Cardiac septum (tissue), 1 donor: Measurements from ENCODE around the gene SPATA20. TPM values are rescaled to one million over a fixed set of nuclear protein-coding genes. Genes with fewer than 3 reads are reported as not detected.

ENCODE experiments used
- DNase-seq: peaks from one replicate; pipeline ENCODE4 v3.0.0-alpha.2; 2020; ENCODE audit warnings: low spot score
- intact Hi-C: fragments of 100-400 bp; cut with DNase I; formaldehyde crosslinking; loops from one replicate; pipeline ENCODE4 v1.14.0; 2022
- total RNA-seq: library from RNA; stranded (reverse); fragmentation: NEBNext Ultra II Directional; extraction: Animal tissue kit (Norgen Biotek cat#: 25700); gene quantifications from one replicate; pipeline ENCODE4 v1.2.1, GENCODE V29; 2021
- donor health status: DM: no; HTN: no; CAD: no.

Gene SPATA20
- total RNA-seq, 1 donor from 2014 or later, result 51.9 TPM

DNA sequence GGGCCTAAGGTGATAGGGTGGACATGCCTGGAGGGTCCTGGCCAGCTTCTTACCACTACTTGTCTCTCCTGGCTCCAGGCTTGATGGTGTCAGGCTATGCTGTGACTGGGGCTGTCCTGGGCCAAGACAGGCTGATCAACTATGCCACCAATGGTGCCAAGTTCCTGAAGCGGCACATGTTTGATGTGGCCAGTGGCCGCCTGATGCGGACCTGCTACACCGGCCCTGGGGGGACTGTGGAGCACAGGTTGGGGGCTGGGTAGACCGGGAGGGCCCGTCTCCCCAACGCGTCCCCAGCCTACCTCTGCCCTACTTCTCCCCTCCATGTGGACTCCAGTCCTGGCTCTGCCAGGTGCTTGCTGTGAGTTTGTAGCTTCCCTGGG lies 4.5 kb downstream of the SPATA20 start:
- intact Hi-C loops, result loop anchor here (2.0 kb wide), 1 partner anchor 75 kb away; no protein-coding TSS in a partner anchor
- DNase-seq, result no peak

DNA sequence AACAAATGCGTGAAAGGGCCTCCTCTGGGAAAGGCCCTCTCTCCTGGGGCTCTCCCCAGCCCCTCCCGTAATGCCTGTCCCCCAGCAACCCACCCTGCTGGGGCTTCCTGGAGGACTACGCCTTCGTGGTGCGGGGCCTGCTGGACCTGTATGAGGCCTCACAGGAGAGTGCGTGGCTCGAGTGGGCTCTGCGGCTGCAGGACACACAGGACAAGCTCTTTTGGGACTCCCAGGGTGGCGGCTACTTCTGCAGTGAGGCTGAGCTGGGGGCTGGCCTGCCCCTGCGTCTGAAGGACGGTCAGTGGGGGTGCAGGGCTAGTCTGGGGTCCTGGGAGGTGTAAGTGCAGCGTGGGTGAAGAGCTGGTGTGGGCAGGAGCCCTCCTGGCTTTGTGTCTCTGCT lies 4.9 kb downstream of the SPATA20 start:
- intact Hi-C loops, result loop anchor here (2.0 kb wide), 2 partner anchors 75 to 127 kb away; no protein-coding TSS in a partner anchor
- DNase-seq, result no peak

GRCh38 chr17:50554201-50554600 lies 7.2 kb downstream of the SPATA20 start:
- intact Hi-C loops, result no loop called here
- DNase-seq, result no peak

DNA sequence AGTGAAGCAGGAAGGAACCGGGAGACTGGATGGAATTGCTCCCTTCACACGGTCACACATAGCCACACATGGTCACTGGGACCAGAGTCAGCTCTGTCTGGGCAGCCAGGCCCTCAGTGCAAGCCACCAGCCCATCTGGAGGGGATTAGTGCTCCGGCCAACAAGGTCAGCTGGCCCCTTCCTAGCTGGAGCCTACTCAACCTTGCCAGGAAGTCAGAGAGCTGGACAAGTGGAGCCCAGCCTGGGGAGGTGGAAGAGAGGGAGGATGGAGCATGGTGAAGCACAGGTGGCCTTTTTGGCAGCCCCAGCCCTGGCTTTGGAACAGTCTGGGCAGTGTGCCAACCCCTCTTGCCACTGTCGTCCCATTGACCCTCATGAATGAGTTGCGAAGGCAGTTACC lies 9.8 kb downstream of the SPATA20 start:
- DNase-seq, result no peak
- intact Hi-C loops, result no loop called here

GRCh38 chr17:50557630-50558029 lies 10.7 kb downstream of the SPATA20 start:
- intact Hi-C loops, result no loop called here
- no peak for DNase-seq

DNA sequence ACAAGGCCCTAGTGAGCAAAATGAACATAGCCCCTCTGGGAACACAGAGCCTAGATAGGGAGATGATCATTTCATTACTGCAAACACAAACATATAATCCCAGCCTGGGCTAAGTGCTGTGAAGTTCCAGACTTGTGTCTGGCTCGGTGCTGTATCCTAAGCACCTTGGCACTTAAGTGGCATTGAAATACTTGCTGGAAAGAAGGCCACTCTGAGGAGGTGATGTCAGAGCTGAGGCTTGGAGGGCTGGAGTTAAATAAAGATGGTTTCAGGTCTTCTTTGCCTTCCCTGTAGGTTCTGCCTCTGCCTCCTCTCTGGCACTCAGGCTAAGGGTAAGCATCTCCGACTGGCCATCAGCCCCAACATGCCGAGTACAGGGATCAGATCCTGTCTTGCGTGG lies 11.1 kb downstream of the SPATA20 start:
- no peak for DNase-seq
- intact Hi-C loops, result no loop called here

- intact Hi-C loops, result no loop called here
- DNase-seq, result no peak
These were observed 11.6 kb downstream of the SPATA20 start for GRCh38 chr17:50558581-50558940.

DNA sequence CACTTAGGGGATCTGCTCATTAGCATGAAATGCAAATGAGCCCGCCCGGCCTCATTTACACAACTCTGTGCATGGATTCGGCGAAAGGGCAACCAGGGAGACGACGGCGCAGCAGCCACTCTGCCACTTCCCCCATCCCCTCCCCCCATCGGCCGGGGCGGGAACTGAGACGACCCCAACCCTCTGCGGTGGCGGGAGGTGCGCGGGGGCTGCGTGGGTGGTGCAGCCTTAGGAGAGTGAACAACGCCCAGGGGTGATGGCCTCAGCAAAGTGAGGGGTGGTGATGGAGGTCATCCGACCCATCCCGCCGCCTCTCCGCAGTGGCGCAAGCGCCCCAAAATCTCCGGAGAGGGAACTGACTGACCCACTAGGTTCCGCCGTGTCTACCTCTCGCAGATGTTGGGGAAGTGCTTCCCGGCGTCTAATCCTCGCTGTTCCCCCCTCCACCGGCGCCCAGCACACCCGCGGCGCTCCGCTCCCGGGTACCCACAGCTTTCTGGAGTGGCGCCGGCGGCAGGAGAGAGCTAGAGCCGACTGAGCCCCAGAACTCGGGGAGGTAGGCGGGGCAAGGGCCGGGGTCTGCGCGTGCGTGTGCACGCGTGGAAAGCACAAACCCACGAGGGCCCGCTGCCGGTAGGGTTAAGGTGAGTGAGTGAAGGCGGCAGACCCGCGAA lies 12.1 kb downstream of the SPATA20 start:
- no peak for DNase-seq
- intact Hi-C loops, result no loop called here

DNA sequence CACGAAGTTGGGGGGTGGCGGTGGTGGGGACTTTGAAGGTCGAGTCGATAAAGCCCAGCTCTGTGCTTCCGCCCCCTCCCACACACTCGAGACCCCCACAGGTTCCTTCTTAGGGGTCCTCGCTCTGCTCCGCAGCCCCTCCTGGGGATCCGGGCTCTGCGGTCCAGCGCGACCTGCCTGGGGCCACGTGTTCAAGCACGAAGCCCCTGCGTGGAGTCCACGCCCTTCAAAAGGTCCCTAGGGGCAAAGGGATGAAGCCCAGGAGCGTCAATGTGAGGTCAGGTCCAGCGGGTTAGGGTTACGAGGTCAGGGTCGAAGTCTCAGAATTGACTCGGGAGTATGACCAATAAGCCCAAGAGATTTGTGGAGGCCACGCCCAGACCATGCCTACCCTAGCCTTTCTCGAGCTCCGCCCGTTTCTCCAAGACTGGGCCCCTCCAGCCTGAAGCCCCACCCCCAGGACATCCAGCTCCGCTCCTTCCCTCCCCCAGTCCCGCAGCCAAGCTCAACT lies 12.8 kb downstream of the SPATA20 start:
- DNase-seq, result no peak
- intact Hi-C loops, result no loop called here

- intact Hi-C loops, result no loop called here
These were observed 13.3 kb downstream of the SPATA20 start, which contains the start of gene CACNA1G for GRCh38 chr17:50560185-50560824. Gene CACNA1G, plus strand, starts transcription at chr17:50560715. Its CDS starts 745 bp downstream, at chr17:50561460.

GRCh38 chr17:50560931-50561745 lies 14.2 kb downstream of the SPATA20 start:
- DNase-seq, result no peak
- intact Hi-C loops, result no loop called here

More at GRCh38 chr17:50560185-50560824, 13.3 kb downstream of the SPATA20 start, which contains the start of gene CACNA1G:
- peak; percentile 92 for DNase-seq

DNA sequence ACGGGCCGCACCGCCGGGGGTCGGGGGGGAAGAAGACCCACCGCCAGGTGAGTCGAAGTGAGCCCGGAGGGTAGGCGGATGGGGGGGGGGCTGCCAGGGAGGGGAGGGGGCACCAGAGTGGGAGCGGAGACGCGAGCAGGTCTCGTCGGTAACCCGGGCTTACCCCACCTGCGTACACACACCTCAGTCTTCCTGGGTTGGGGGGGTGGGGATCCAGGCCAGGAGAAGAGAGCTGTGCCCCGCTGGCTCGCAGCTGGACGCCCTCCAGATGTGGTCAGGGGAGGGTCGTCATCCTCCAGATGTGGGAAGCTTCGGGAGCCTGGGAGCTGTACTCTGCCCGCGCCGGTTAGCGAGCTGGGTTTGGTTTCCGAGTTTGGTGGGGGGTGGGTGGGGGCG lies 14.8 kb downstream of the SPATA20 start:
- intact Hi-C loops, result no loop called here
- DNase-seq, result no peak

DNA sequence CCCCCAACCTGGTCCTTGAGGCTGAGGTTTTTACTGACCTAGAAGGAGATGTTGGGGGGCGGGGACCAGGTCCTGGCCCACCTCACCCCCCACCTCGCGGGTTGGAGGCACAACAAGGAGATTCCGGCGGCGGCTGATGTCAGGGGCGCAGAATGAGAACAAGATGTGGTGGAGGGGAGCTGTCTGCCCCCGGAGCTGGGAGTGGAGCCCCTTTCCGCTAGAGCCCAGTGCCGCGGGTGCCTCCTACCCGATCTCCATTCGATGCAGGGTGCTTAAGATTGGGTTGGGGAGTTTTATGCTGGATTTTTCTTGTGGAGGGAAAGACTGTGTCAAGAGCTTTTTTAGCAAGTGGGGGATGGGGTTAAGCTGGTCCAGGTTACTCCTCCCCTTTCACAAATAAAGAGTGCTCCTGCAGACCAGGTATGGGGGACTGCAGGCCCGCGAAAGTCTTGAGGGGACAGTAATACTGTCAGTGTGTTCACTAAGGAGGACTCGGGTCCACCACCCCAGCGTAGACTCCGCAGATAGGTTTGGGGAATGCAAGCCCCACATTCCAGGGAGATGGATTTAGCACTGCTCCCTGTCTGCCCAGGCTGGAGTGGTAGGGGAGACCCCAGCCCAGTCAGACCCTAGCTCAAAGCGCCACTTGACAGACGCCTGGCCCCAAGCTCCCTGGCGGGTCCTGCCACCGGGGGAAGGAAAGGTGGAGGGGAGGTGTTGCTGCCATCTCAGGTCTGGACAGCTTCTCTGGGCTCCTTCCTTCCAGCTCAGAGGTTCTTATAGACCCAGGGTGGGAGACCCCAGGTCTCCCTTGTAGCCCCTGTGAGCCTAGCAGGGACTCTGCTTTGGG lies 15.5 kb downstream of the SPATA20 start:
- no peak for DNase-seq
- intact Hi-C loops, result no loop called here

- no peak for DNase-seq
- intact Hi-C loops, result no loop called here
These were observed 16.1 kb downstream of the SPATA20 start for GRCh38 chr17:50563092-50563511.

DNA sequence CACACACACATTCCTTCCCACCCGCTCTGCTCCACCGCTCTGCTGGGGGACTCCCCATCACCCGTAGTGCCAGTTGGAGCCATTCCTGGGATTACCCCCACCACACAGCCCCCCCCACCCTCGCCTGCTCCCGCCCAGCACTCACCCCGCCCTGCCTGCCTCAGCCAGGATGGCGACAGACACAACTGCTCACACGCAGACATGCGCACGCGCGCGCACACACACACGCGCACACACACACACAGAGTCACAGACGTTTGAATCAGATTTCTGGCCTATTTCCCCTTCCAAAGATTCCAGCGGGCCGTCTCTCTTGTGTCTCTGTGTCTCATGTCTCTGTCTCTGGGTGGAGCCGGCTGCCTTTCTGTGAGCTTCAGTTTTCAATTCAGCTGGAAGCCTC lies 17.9 kb downstream of the SPATA20 start:
- intact Hi-C loops, result no loop called here
- DNase-seq, result no peak

DNA sequence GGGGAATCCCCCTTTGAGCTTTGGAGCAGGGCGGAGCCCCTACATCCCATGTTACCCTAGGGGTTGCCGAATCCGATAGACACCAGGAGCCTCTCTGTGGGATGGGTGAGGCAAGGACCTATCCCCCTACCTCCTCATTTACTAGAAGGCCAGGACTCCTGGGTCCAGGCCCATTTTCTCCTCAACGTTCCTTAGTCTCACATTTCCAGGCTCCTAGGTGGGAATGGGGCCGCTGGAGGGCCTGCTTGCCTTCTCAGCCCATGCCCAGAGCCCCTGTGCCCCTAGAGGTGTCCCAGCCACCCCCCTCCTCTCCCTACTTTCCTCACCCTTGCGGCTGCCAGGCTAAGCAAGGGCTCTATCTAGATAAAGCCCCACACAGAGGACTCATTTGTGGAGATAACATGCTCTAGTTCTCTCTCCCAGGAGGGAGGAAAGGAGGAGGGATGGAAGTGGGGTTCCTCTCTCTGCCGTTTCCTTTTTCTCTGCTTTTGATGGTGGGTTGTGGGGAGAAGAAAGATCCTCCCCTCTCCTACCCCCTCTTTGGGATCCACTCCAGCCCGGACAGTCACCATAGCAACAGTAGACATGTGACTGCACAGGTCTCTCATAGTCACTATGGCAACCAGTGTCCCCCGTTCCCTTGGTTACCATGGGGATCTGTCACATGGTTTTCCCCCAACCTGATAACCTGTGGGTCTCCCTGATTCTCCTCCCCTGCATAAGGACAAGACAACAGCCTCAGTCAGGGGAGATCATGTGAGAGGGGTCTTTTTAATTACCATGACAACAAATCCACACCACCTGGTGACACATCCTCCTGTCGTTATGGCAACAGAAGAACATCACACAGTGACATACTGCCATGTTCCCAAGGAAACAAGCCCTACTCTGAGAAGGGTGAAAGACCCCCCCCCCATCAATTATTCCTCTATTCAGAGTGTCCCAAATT lies 18.7 kb downstream of the SPATA20 start:
- no peak for DNase-seq
- intact Hi-C loops, result no loop called here

- no peak for DNase-seq
- intact Hi-C loops, result no loop called here
These were observed 19.9 kb downstream of the SPATA20 start for GRCh38 chr17:50566886-50567285.

DNA sequence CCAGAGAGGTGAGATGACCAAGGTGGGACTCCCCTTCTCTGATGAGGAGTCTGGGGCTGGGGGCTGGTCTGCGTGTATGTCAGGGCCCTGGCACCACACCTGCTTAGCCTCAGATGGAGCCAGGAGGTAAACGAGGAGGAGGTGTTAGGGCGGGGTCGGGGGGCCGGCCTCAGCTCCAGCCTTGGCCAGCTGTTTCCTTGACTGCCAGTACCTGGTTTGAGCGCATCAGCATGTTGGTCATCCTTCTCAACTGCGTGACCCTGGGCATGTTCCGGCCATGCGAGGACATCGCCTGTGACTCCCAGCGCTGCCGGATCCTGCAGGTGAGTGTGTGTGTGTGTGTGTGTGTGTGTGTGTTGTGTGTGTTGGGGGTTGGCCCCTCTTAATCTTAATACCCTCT lies 21.7 kb downstream of the SPATA20 start:
- intact Hi-C loops, result no loop called here
- DNase-seq, result no peak
